HG03045 (cell line): ENCODE measurements around the gene ADPRH.
"Not testable (repeated sequence)": the region's sequence is repeated elsewhere in the genome, so short reads cannot be mapped to it uniquely, and the experiment has no call there.

Source experiments
- ATAC-seq: cut with Tn5 transposase; IDR thresholded peaks from one replicate; pipeline ENCODE4 v1.9.1; 2021; ENCODE audit warnings: mild to moderate bottlenecking, moderate library complexity; ENCODE audit not compliant: unreplicated experiment

The ADPRH gene

GRCh38 chr3:119579366-119580066, at the start of gene ADPRH:
Gene ADPRH (plus strand): TSS chr3:119579492. CDS start chr3:119582170, 2,678 bp downstream.
- peak; percentile 78 for ATAC-seq

DNA sequence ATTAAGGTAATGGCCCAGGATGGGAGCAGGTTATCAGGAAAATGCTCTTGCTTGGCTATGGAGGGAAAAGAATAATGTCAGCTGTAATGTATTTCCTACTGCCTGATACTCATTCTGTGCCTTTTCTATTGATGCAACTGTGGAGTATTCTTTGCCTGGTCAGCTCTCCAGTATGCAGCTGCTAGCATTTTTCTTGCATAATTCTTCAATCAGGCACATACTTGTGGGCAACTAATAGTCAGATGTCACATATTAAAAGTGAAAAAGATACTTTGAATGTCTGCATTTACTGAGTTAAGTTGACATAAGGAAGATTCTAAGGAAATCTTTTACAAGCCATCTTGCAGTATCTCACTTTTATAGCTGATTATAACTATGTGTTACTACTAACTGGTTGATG, 49.4 kb upstream of the ADPRH start:
- no peak for ATAC-seq

GRCh38 chr3:119530456-119530855, 48.8 kb upstream of the ADPRH start:
- no peak for ATAC-seq

GRCh38 chr3:119531151-119531550, 48.1 kb upstream of the ADPRH start:
- ATAC-seq = no peak

DNA sequence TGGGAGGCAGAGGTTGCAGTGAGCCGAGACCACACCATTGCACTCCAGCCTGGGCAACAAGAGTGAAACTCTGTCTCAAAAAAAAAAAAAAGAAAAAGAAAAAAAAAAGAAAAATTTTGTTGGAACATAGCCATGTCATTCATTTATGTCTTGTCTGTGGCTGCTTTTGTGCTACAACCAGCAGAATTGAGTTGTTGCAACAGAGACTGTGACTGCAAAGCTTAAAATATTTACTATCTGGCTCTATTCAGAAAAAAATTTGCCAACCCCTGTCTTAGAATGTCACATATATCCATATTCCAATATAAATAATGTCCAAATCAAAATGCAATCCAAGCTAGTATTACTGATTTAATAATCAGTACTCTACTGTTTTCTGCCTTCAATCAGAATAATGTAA, 45.0 kb upstream of the ADPRH start:
- no peak for ATAC-seq

DNA sequence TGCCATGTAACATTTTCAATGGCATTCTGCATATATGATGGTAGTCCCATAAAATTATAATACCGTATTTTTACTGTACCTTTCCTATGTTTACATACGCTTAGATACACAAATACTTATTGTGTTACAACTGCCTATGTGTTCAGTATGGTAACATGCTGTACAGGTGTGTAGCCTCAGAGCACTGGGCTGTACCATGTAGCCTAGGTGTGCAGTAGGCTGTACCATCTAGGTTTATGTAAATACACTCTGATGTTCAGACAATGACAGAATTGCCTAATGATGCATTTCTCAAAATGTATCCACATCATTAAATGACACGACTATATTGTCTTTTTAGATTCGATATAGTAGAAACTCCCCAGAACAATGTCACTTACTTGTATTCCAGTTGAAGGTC, 42.5 kb upstream of the ADPRH start:
- no peak for ATAC-seq

DNA sequence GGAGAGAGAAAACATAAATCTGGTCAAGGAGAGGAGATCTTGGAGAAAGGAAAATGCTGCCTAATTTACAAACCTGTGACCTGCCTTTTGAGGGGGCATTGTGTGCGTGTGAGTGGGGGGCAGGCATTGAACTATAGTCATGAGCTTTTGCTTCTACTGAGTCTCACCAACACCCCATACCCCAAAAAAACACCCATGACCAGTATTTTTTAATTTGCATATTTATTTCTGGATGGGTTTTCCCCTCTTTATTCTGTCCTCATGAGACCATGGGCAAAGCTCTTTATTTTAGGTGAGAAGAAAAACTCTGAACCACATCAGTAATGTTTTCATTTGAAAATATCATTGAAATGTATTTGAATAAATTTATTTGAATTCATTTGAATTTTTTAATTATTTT, 40.5 kb upstream of the ADPRH start:
- ATAC-seq = no peak

DNA sequence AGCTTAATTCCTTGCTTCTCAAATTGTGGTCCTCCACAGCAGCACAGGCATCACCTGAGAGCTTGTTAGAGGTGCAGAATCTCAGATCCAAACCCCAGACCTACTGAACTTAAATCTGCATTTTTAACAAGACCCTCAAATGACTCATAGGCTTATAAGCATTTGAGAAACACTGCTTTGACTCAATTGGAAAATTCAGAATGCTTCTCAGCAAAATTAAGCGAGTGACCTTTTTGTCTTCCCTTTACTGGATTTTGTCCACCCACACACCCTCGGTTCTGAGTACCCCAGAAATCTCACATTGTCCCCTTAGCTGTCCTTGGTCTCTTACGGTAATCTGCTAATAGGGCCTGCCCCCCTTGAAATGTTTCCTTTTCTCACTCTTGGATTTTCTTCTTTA, 37.7 kb upstream of the ADPRH start:
- no peak for ATAC-seq

DNA sequence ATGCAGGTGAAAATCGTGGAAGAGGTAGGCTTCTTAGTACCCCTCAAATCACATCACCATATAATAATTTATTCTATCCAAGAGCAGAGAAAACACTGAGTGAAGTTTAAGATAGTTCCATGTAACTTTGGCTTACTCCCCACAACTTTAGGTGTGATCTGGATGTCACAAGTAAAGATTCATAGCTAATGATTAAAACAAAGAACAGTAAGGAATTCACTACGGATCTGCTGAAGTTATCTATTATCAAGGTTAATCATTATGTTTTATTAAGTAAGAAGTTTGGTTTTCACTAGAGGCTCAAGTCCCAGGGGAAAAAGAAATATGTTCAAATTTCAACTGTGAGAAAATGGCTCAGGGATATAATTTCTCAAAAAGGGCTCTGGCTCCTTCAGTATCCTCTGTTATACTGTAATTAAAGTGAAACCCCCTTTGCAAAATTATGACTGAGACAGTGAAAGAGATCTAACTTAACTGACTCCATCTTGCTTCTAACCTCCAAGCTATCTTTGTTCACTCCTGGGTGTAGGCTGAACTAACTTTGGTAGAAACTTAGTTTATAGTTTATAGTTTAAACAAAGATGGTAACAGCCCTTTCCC, 37.0 kb upstream of the ADPRH start:
- ATAC-seq = no peak

- no peak for ATAC-seq
Measured at GRCh38 chr3:119543147-119543546, 36.1 kb upstream of the ADPRH start.

GRCh38 chr3:119547227-119547626, 32.1 kb upstream of the ADPRH start:
- ATAC-seq = no peak

DNA sequence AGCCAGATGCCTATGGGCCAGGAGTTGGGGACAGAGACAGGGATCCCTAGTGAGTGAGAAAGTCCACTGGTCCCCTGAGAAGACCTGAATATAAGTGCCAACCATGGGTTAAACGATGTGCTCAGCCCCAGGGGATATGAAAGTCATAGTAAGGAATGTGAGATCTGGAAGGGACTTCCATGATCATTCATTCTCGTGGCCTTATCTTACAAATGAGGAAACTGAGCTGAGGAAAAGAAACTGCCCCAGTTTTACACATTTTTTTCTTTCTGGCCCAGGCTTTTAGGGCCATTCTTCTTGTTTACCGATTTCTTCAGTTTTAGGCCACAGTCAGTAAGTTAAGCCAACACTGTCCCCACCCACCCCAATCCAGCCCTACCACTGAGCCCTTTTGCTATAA, 31.0 kb upstream of the ADPRH start:
- no peak for ATAC-seq

DNA sequence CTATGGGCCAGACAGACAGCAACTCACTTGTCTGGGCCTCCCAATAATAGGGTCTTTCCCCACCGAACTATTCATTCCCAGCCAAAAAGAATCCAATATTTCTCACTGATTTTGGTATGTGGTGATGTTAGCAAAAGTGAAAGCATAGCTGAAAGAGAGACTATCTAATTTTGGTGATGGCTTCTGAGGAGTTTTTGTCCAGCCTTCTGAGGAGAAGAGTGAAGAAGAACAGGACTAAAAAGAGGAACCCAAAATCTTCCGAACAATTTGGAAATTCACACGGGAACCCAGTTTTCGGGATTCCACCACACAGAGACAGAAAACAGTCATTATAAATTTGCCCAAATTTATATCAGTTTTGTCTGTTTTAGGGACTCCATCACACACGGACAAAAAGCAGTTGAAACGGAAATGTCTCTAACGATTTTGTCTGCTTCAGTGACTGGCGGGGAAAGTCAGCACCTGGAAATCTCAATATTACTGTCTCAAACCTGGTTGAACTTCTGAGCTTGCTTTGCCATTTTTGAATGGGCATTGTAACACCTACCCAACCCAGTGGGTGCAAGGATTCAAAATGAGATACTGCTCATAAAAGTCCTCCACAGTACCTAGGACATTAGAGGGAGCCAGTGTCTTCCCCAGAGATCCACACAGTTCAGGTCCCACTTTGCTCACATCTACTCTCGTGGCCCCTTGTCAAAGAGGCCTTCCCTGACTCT, 28.9 kb upstream of the ADPRH start:
- peak; percentile 32 for ATAC-seq

DNA sequence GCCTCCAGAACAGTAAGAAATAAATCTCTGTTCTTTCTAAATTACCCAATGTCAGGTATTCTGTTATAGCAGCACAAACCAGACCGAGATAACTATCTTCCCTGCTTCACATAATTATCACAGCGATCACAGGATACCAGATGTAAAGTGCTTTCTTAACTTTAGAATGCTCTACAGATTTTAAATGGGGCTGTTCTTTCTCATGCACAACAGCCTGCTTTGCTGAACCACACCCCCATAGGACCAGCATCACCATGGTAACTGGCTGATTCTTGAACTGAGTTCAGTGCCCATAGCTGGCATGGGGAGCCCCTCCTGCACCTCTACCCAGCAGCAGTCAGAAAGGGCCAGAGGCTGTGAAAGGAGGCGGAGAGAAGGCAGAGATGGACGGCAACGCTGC, 27.7 kb upstream of the ADPRH start:
- no peak for ATAC-seq

- ATAC-seq = not testable (repeated sequence)
Measured at GRCh38 chr3:119552928-119553327, 26.4 kb upstream of the ADPRH start.

GRCh38 chr3:119553823-119554415, 25.4 kb upstream of the ADPRH start:
- ATAC-seq = no peak

- no peak for ATAC-seq
Measured at GRCh38 chr3:119555309-119555735, 24.0 kb upstream of the ADPRH start.

DNA sequence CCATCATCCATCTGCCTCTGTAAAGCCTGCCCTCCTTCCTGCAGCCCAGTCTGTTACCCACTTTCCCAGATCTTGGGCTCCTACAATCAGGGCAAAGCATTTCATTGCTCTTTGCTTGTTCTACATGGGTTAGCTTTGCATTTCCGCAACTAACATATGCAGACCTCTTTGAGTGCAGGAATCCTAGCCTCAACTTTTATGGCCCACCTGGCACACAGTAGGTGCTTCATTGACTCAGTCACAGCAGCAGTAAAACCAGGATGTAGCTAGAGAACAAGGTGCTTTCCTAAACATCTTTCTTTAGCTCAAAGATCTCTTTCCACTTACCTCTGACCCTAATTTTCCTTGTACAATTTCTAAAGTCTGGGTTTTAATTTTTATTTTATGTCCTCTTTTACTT, 23.4 kb upstream of the ADPRH start:
- ATAC-seq = no peak

DNA sequence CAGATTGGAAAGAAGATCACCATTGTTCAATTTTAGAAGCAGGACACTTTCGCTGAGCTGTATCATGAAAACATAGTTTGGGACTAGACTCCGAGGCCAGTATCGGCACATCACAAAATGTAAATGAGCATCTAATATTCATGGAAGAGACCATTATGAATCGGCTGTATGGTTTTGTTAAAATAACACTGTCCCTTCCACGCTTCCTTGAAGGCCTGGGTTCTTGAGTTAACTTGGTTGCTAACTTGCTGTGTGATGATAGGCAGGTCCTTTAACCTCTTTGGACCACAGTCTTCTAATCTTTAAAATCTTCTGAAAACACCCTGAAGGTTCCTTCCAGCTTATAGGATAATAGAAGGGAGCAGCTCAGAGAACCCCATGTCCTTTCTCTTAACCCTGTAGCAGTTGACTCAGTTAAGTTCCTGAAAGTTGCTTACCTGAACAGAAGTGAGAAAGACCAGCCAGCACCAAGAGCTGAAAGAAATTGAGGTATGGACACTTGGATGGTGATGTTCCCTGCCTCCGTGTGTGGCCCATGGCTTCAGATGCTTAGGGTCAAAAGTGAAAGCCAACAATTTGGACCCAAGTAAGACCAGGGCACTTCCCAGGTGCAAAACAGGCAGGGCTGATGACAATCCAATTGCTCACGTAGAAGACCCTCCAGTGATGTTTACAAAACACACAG, 22.0 kb upstream of the ADPRH start:
- no peak for ATAC-seq

DNA sequence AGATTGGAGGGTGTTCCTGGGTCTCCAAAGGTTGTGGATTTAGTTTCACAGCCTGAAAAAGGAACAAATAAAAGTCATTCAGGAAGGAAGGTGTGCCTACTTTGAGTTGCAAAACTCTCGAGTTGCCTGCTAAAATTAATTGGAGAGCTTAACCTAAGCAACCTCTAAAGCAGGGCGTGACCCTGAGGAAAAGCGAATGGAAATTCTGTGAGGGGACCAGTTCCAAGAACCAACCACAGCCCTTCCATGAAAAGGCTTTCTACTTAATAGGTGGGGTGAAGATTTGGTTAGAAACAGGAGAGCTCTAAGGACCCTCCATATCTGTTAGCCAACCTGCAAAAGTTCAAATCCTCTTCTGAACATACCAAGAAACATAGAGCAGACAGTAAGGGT, 21.4 kb upstream of the ADPRH start:
- ATAC-seq = no peak

DNA sequence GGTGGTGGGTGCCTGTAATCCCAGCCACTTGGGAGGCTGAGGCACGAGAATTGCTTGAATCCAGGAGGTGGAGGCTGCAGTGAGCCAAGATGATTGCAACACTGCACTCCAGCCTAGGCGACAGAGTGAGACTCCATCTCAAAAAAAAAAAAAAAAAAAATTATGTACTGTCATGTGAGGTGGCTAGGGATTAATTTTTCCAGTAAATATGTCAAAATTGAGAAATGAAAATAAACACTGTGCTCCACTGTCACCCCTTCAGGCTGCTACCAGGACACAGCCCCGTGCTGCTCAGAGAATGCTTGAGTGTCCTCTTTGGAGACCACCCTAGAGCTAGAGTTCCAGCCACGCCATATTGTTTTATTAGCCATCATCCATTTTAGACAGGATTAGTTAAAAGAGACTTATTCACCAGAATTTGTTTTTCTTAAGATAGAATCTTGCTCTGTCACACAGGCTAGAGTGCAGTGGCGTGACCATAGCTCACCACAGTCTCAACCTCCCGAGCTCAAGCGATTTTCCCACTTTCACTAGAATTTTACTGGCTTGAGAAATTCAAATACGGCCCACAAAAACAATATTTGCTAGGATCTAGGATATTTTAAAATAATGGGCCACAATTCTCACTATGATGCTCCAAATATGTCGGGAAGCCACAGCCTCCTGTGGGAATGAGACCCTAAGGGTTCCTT, 20.5 kb upstream of the ADPRH start:
- no peak for ATAC-seq
